Stimulated activated CD4-positive, alpha-beta T cell treated with anti-CD3 and anti-CD28 coated beads, Interleukin-15, amount 100 ng/mL, for 24 hours (primary cell): ENCODE measurements around the gene GRM4.
"Not testable (repeated sequence)": the region's sequence is repeated elsewhere in the genome, so short reads cannot be mapped to it uniquely, and the experiment has no call there.

Experiments used
- DNase-seq: peaks from one replicate; pipeline ENCODE4 v3.0.0-alpha.2; 2020

GRM4 gene

GRCh38 chr6:34018961-34019606 is 126.8 kb downstream of the GRM4 start:
- DNase-seq: no peak

- no peak for DNase-seq
Observed at GRCh38 chr6:34018026-34018425, 127.9 kb downstream of the GRM4 start.

GRCh38 chr6:34017106-34017805 is 128.6 kb downstream of the GRM4 start:
- no peak for DNase-seq

DNA sequence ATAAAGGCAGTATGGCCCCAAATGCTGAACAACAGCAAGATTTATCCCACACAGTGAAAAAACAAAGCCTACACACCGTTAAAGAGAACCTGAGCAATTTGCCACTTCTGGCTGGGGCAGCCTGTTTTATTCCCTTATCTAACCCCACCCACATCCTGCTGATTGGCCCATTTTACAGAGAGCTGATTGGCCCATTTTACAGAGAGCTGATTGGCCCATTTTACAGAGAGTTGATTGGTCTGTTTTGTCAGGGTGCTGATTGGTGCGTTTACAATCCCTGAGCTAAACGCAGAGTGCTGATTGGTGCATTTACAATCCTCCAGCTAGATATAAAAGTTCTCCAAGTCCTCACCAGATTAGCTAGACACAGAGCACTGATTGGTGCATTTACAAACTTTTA is 129.3 kb downstream of the GRM4 start:
- DNase-seq: not testable (repeated sequence)

DNA sequence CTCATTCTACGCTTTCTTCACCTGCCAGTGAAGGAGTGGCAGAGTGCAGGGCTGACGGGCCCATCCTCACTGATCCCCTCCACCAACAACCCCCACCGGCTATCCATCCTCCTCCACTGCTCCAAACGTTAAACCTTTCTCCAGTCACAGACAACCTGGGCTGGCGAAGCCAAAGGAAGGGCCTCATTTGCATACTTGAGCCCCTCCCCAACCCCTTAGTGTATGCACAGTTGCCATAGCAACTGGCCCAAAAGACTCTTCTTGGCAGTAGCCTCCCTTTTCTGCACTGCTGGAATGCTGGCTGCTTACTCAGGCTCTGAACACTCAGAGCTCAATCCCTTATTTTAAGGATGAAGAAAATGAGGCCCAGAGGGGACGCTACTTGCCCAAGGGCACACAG is 130.3 kb downstream of the GRM4 start:
- no peak for DNase-seq

- no peak for DNase-seq
Observed at GRCh38 chr6:34011264-34011663, 134.6 kb downstream of the GRM4 start.

DNA sequence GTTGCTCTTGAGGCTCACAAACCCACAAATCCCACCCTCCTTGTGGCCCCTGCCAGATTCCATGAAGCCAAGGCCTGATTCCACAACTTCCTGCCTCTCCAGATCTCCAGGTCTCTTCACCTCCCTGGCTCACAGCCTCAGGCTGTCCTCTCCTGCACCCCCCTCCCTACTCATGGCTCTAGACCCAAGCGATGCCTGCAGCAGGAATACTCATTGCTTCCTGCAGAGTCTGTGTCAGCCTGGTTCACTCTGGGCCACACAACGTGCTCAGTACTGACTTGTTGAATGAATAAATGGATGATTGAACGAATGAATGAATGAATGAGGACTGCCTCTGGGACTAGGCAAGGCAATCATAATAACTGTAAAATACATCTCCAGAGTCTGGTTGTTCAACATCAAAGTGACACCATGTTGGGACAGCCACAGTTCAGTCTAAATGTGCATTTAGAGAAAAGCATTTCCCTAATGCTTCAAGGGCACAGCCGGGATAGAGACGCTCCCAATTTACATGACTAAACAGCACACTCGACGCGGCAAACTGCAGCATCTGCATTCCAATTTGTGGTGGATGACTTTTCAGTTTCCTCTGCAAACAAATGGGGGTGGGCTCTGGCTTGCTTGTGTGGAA is 139.9 kb downstream of the GRM4 start:
- no peak for DNase-seq

GRCh38 chr6:34004706-34005105 is 141.2 kb downstream of the GRM4 start:
- DNase-seq: no peak

GRCh38 chr6:34003962-34004361 is 141.9 kb downstream of the GRM4 start:
- no peak for DNase-seq

DNA sequence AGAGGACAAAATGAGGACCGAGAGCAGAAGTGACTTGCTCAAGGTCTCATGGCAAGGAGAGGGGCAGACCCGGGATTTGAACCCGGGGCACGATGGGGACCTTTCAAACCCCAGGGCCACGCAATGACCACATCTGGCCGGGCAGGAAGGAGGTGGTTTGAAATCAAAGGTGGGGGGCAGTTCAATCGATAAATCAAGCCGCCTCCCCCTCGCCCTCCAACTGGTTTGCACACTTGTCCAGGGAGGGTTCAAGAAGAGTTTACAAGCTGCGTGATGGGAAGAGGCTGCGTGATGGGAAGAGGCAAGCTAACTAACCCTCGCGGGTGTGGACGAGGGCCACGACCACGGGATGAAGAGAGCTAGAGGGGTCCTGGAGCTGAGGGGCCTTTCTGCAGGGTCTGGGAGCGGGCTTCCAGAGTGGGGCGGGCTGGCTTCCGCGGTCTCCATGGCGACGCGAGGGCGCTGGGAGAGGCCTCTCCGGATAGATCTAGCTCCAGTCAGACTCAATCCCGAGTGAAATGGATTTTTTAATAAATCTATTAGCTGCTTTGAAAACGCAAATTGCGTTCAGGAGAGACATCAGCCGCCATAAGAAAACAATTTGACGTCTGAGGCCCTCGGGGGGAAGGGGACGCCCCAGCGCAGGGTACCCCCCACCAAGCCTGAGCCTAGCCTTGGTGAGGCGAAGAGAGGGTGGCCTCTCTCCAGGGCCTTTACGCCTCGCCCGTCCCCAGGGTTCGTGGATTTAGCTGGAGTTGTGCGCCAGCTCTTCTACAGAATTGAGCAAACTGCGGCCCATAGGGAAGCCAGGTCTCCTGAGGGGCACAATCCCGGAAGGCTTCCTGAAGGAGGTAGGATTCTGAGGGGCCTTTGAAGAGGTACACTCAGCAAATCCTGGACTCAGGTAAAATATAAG is 143.9 kb downstream of the GRM4 start:
- no peak for DNase-seq

- no peak for DNase-seq
Observed at GRCh38 chr6:34000281-34000680, 145.6 kb downstream of the GRM4 start.

GRCh38 chr6:33999567-33999966 is 146.3 kb downstream of the GRM4 start:
- no peak for DNase-seq

GRCh38 chr6:33998660-33999059 is 147.2 kb downstream of the GRM4 start:
- DNase-seq: no peak

GRCh38 chr6:33997265-33997664 is 148.6 kb downstream of the GRM4 start:
- DNase-seq: no peak

DNA sequence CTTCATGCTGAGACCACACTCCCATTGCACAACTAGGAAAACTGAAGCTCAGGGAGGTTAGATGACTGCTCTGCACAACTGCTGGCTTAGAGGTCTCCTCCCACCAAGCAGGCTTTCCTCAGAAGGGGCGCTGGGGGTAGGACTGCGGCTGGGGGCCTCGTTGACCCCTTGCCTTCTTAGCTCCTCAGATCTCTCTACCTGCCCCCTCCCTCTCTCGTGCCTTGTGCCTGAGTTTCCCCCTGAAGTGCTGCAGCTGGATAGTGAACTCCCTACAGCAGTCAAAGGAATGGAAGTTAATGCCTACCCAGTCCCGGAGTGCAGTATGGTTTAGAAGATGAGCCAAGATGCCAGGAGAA is 149.8 kb downstream of the GRM4 start:
- no peak for DNase-seq

DNA sequence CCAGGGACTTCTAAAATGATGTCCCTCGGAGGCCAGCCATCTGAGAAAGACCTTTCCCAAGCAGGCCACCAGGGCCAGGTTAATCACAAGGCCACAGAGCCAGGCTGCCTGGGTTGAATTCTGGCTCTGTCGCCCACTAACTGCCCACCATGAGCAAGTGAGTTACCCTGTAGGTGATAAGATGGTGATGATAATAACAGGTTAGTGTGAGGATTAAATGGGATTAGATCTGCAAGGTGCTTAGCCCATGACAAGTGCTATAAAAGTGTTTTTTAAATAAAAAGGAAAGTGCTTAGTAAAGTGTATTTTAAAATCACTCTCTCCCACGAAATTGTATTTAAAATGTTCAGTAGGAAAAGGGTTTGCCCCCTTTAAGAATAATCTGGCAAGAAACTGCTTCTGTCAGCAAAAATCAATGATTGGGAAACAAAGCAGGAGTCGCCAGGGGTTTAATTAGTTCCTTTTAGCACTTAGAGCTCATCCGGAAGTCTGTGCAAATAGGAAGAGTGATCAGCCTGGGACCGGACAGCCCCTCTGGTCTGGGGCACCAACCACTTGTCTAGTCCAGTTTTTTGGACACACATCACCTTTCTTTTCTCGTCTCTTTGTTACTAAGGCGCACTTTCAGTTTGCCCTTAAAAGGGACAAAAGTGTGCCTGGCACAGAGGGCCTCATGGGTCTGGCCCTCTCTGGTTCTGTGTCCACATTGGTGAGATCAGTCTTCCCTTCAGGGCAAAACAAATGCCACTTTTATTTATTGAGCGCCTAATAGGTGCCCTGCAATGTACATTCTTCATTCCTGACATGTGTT is 150.4 kb downstream of the GRM4 start:
- no peak for DNase-seq

DNA sequence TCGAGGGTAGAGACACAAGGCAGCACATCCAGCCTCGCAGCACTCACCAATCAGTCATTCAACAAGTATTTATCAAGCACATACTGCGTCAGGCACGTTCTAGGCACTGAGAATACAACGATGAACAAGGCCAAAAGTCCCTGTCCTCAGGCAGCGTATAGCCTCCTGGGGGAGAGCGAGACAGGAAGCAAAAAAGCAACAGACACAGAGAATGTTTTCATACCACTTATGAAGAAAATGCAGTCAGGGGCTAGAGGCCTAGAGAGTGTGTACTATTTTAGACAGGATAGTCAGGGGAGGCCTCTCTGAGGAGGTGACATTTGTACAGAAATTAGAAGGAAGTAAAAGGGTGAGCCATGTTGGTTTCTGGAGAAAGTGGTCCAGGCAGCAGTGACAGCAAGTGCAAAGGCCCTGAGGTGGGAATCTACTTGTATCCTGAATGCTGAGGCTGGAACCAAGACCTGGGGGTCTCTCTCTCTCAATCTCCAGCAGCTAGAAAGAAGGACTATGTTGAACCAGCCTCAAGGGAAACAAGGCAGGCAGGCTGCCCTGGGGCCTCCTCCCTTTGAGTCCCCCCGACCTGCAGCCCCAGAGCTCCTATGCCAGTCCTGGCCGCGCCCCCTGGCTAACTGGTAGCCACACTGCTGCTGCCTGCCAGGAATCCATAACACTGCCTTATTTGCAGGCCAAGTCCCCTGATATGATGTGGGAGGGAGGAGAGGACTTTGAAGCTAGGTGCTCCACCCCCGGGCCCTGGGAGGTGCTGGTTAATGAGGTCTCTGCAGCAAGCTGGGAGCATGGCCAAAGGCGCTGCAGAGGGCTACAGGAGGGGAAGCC is 151.2 kb downstream of the GRM4 start:
- DNase-seq: no peak

- DNase-seq: no peak
Observed at GRCh38 chr6:33993653-33994471, 152.0 kb downstream of the GRM4 start.

- DNase-seq: no peak
Observed at GRCh38 chr6:33993091-33993490, 152.8 kb downstream of the GRM4 start.

- DNase-seq: no peak
Observed at GRCh38 chr6:33992191-33992590, 153.7 kb downstream of the GRM4 start.

- no peak for DNase-seq
Observed at GRCh38 chr6:33991610-33992009, 154.3 kb downstream of the GRM4 start.
